SH-SY5Y (cell line): ENCODE measurements around the gene GASK1A.

Source experiments
- GATA2 ChIP-seq: IDR thresholded peaks from 2 replicates; pipeline ENCODE4 v1.6.1; 2011; ENCODE audit warnings: mild to moderate bottlenecking, low read depth, low read length
- GATA3 ChIP-seq: IDR thresholded peaks from 2 replicates; pipeline ENCODE4 v1.6.1; 2011; ENCODE audit warnings: low read depth, mild to moderate bottlenecking, low read length, moderate library complexity

The GASK1A gene

DNA sequence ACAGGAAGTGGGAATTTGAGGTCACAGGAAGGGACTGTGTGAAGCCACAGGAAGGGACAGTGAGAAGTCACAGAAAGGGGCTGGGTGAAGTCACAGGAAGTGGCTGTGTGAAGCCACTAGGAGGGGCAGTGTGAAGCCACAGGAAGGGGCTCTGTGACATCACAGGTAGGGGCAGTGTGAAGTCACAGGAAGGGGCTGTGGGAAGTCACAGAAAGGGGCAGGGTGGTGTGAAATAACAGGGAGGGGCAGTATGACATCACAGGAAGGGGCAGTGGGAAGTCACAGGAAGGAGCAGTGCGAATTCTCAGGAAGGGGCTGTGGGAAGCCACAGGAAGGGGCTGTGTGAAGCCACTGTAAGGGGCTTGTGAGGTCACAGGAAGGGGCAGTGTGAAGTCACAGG lies 35.8 kb downstream of the GASK1A start:
- TF ChIP-seq GATA2 (no peak), GATA3 (no peak)

DNA sequence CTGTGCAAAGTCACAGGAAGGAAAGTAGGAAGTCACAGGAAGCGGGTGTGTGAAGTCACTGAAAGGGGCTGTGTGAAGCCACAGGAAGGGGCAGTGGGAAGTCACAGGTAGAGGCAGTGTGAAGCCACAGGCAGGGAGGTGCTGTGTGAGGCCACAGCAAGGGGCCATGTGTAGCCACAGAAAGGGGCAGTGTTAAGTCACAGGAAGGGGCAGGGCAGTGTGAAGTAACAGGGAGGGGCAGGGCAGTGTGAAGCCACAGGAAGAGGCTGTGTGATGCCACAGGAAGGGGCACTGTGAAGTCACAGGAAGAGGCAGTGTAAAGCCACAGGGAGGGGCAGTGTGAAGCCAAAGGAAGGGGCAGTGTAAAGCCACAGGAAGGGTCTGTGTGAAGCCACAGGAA lies 36.5 kb downstream of the GASK1A start:
- no peak for TF ChIP-seq GATA3
- TF ChIP-seq GATA2 = no peak

DNA sequence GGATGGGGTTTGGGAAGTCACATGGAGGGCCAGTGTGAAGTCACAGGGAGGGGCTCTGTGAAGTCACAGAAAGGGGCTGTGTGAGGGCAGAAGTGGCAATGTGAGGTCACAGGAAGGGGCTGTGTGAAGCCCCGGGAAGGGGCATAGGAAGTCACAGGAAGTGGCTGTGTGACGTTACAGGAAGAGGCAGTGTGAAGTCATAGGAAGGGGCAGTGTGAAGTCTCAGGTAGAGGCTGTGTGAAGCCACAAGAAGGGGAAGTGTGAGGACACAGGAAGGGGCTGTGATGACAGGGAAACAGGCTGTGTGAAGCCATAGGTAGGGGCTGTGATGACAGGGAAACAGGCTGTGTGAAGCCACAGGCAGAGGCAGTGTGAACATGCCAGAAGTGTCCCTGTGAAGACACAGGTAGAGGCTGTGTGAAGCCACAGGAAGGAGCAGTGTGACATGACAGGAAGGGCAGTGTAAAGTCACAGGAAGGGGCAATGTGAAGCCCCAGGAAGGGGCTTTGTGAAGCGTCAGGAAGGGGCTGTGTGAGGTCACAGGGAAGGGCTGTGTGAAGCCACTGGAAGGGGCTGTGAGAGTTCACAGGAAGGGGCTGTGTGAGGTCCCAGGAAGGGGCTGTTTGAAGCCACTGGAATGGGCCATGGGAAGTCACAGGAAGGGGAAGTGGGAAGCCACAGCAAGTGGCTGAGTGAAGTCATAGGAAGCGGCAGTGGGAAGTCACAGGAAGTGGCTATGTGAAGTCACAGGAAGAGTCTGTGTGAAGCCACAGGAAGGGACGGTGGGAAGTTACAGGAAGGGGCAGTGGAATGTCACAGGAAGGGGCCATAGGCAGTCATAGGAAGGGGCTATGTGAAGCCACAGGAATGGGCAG lies 37.1 kb downstream of the GASK1A start:
- no peak for TF ChIP-seq GATA2
- TF ChIP-seq GATA3 = no peak

DNA sequence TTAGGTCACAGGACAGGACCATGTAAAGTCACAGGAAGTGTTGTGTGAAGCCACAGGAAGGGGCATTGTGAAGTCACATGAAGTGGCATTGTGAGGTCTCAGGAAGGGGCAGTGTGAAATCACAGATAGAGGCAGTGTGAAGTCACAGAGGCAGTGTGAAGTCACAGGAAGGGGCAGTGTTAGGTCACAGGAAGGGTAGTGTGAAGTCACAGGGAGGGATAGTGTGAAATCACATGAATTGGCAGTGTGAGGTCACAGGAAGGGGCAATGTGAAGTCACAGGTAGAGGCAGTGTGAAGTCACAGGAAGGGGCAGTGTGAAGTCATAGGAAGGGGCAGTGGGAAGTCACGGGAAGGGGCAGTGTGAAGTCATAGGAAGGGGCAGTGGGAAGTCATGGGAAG lies 37.9 kb downstream of the GASK1A start:
- TF ChIP-seq GATA3 (no peak), GATA2 (no peak)

DNA sequence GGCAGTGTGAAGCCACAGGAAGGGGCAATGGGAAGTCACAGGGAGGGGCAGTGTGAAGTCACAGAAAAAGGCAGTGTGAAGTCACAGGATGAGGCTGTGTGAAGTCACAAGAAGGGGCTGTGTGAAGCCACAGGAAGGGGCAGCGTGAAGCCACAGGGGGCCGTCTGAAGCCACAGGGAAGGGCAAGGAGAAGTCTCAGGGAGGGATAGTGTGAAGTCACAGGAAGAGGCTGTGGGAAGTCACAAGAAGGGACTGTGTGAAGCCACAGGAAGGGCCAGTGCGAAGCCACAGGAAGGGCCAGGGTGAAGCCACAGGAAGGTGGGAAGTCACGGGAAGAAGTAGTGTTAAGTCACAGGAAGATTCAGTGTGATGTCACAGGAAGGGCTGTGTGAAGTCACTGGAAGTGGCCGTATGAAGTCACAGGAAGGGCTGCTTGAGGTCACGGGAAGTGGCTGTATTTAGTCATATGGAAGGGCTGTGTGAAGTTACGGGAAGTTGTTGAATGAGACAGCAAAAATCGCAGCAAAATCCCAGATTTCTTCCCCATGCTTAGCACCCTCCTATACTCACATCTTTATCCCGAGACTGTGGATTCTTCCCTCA lies 38.6 kb downstream of the GASK1A start:
- TF ChIP-seq GATA3 = no peak
- no peak for TF ChIP-seq GATA2

DNA sequence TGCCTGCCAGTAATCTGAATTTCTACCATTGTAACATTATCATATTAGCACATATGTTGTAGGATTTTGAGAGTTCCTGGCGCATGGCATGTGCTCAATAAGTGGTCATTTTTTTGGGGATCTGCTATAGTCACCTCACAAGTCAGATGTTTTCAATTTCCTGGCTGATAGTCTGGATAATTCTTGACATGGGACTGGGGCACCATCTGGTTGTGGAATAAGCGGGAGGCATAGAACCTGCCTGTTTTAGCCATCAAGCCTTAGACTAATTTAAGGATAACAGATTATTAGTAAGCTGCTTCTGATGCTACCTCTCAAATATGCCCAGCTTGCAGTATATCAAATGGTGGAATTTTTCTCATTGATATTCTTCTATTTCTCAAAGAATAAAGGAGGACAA lies 39.1 kb downstream of the GASK1A start:
- TF ChIP-seq GATA3 = no peak
- no peak for TF ChIP-seq GATA2

DNA sequence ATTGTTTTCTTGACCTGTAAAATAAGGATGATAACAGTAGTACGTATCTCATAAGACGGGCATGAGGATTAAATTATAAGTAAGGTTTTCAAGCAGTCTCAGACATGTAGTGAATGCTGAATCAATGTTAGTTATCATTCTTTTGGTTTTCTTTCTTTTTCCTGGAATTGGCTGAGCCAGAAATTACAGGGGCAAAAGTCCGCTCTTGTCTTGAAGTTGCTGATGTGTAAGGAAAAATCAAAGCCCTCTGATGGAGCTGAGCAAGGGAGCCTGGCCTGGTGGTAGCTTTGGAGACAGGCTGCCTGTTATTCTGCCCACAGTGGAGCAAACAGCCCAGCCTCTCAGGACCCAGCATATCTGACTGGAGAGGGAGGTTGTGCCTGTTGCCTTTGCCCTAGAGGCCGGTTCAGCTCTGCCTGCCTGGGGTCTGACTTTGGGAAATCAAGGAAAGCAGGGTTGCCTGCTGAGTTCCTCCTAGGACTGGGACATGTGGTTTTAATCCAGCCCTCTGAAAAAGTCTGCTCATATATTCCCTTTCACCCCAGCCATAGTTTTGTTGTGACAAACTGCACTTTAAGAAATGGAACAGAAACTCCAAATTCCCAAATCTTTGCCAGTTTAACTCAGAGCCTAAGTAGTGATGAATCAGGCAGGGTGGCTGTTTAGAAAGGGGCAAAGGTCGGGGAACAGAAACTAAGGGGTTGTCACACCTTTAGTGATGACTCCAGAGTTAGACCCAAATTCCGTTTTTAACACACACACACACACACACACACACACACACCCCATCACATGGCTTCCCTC lies 40.1 kb downstream of the GASK1A start:
- TF ChIP-seq GATA3 (no peak), GATA2 (no peak)

DNA sequence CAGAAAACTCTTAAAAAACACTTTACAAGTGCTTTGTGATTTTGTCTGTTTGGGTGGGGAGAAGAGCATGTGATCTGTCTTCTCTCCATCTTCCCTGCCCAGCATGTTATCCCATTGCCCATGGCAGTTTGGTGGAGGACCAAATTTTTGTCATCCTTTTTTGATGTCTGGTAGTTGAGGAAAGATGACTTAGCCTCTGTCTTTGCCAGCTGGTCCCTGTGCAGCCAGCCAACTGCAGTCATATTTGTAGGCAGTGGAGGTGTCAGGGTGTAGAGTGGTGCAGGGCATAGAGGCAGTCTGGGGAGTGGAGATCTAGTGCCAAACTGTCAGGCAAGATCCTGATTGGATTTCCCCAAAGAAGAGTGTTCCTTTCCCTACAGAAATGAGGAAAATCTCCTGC lies 40.7 kb downstream of the GASK1A start:
- TF ChIP-seq GATA3 = no peak
- TF ChIP-seq GATA2 = no peak

DNA sequence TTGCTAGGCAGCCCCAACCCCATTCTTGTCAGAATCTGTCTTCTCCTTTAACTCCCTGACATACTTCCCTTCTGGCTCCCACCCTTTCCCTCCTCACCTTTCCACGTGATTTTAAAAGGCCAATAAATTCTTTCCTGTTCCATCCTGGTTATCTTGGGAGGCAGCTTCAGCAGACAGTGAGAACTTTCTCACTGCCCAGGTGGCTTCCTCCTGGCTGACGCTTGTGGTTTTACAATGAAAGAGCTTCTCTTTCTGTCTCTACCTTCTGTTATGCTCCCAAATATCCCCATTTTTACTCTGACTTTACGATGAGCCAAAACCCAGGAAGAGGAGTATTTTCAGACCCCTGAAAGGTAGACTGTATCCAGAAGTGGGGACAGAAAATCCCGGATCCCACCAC lies 42.1 kb downstream of the GASK1A start:
- TF ChIP-seq GATA3 (no peak), GATA2 (no peak)

DNA sequence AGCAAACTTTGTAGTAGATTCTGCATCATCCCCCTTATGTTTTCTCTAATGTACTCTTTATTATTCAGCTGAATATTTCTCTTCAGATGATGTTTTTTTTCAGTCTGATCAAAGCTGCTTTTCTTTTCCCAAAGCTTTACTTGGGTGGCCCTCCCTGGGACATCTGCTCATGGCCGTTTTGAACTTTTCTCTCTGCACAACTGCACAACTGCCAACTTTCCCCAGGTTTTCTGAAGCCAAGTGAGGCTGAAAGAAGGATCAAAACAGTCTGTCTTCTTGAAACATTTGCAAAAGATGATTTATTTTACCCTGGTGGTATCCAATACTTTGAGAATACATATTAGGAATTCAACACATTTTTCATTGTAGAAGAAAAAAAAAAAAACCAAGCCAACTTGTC lies 43.0 kb downstream of the GASK1A start:
- TF ChIP-seq GATA2 (no peak), GATA3 (no peak)

DNA sequence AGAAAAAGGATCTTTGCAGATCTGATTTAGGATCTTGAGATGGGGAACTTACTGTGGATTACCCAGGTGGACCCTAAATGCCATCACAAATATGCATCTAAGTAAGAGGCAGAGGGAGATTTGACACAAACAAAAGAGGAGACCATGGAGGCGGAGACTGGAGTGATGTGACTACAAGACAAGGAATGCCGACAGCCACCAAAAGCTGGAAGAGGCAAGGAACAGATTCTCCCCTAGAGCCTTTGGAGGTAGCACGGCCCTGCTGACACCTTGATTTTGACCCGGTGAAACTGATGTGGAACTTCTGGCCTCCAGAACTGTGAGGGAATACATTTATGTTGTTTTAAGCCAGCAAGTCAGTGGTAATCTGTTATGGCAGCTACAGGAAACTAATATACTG lies 44.0 kb downstream of the GASK1A start:
- TF ChIP-seq GATA3 = no peak
- TF ChIP-seq GATA2 = no peak

DNA sequence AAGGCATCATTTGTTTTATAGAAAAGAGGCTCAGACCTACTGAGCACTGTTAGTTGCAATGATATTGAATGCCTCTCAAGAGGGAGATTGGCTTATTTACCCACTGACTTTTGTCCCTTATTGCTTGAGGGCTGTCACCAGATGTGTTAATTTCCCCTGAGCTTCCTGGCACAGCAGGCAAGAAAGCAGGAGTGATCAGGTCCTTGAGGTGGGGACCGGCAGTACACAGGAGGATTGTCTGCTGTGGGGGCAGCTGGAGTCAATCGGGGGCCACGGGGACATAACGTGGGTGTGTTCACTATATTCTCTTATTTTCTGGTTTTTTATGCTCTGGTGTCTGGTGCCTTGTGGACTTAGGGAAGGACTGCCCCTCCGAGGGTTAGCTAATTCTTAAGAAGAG lies 44.6 kb downstream of the GASK1A start:
- no peak for TF ChIP-seq GATA2
- TF ChIP-seq GATA3 = no peak

DNA sequence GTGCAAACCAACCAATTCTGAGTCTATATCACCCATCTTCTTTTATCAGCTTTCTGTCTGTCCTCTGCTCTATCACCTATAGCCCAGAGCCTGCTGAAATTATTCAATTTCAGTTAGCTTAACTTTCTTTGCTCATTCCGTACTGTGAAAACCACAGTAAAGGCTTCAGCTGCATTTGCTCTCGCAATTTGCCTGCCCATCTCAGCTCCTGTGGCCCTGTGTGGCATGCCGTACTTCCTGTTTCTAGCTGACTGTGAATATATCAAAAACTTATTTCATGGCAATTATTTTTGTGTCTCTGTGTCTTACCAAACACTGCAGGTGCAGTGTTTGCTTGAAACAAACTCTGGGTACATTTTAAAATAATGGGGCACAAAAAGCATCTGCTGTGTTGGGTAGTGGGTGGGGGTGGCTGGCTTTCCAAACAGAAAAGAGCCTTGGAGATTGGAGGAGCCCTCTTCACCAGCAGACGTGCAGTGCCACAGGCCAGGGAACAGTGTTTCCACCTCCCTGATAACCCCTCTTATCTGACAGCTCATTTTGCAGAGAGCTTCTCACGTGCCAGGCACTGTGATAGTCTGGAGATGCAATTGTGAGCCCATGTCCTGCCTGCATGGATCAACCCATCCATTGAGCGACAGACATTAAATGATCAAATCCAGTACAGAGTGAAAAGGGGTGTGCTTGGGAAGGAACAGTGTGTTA lies 45.2 kb downstream of the GASK1A start:
- no peak for TF ChIP-seq GATA2
- no peak for TF ChIP-seq GATA3

DNA sequence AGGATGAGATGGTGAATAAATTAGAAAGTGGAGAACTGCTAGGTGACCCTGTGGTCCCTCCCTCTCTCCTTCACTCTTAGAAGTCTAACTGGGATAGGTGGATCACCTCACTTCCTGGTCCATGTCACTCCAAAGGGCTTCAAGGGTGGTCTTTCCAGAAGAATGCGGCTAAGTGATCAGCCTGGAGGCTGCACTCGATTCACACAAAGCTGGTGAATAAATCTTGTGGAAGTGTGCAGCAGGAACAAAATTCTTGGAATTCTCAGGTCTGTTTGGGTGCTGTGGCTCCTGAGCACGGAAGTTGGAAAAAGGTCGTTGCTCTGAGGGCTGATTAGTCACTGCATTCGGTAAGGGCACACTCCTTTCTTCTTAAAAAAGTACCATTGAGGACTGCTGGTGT lies 46.3 kb downstream of the GASK1A start:
- TF ChIP-seq GATA3 (no peak), GATA2 (no peak)
